A549 (cell line): ENCODE data around the gene ADGRL3.

ENCODE experiments used
- CHD2 ChIP-seq: fragments of 150-350 bp; IDR thresholded peaks from 2 replicates; pipeline ENCODE4 v1.6.1; 2014; ENCODE audit warnings: low read length; ENCODE audit not compliant: partially characterized antibody
- CTCF ChIP-seq: fragments of >200 bp; sonication (Bioruptor Twin); formaldehyde crosslinking; IDR thresholded peaks from 3 replicates; pipeline ENCODE4 v1.5.1; 2016
- ELK1 ChIP-seq: fragments of 150-350 bp; IDR thresholded peaks from 2 replicates; pipeline ENCODE4 v1.6.1; 2014; ENCODE audit warnings: low read depth, mild to moderate bottlenecking, low read length
- HEYL ChIP-seq: fragments of 250-450 bp; sonication (Bioruptor Pico); IDR thresholded peaks from 2 replicates; pipeline ENCODE4 v1.8.0; 2021; ENCODE audit warnings: mild to moderate bottlenecking, moderate library complexity
- HOXB13 ChIP-seq: fragments of 250-450 bp; sonication (Bioruptor Pico); IDR thresholded peaks from 2 replicates; pipeline ENCODE4 v1.5.0; 2020; ENCODE audit warnings: low read depth, mild to moderate bottlenecking, moderate library complexity
- JUNB ChIP-seq: fragments of >200 bp; sonication (Bioruptor Twin); formaldehyde crosslinking; IDR thresholded peaks from 2 replicates; pipeline ENCODE4 v1.6.1; 2016
- MAFK ChIP-seq: fragments of 450-650 bp; IDR thresholded peaks from 2 replicates; pipeline ENCODE4 v1.6.1; 2014; ENCODE audit not compliant: partially characterized antibody
- MYC ChIP-seq: IDR thresholded peaks from 2 replicates; pipeline ENCODE4 v1.6.1; 2012; ENCODE audit warnings: mild to moderate bottlenecking, inconsistent platforms, low read length, improper control_type of control experiment, borderline replicate concordance
- PHF8 ChIP-seq: fragments of 200-600 bp; sonication (generic); IDR thresholded peaks from 2 replicates; pipeline ENCODE4 v1.6.1; 2016; ENCODE audit warnings: low read depth, mild to moderate bottlenecking, antibody characterized with exemption, moderate library complexity, borderline replicate concordance
- POLR2A ChIP-seq: IDR thresholded peaks from 2 replicates; pipeline ENCODE4 v1.6.1; 2012; ENCODE audit warnings: mild to moderate bottlenecking, low read length
- REST ChIP-seq: fragments of 200-600 bp; sonication (generic); IDR thresholded peaks from 2 replicates; pipeline ENCODE4 v1.6.1; 2016; ENCODE audit warnings: antibody characterized with exemption, mild to moderate bottlenecking, moderate library complexity
- TP53 ChIP-seq: fragments of 250-450 bp; sonication (Bioruptor Pico); IDR thresholded peaks from 2 replicates; pipeline ENCODE4 v1.5.0; 2021; ENCODE audit warnings: mild to moderate bottlenecking, moderate library complexity

- TF ChIP-seq REST = no peak
- TF ChIP-seq JUNB = no peak
- no peak for TF ChIP-seq CTCF
- no peak for TF ChIP-seq TP53
- TF ChIP-seq HOXB13 (CRISPR knock-in tag) = no peak
- no peak for TF ChIP-seq CHD2
- TF ChIP-seq POLR2A = no peak
- no peak for TF ChIP-seq MYC
- no peak for TF ChIP-seq ELK1
- TF ChIP-seq MAFK = no peak
- no peak for TF ChIP-seq HEYL (CRISPR knock-in tag)
- no peak for TF ChIP-seq PHF8
Measured at GRCh38 chr4:61243962-61244361, 43.8 kb downstream of the ADGRL3 start.
